Endothelial cell of umbilical vein (primary cell): ENCODE data around the gene DHRS11. TPM values are rescaled to one million over a fixed set of nuclear protein-coding genes. Genes with fewer than 3 reads are reported as not detected.

ENCODE experiments used
- BruUV-seq: library from RNA; stranded (reverse); fragments of 400-500 nt; replicated peaks from 2 replicates; lab custom pipeline; 2021; lab: Mats Ljungman, UMichigan
- CTCF ChIA-PET: fragments of 300-600, 350-600 bp; sonication (Branson Sonifier 250); formaldehyde crosslinking; loops from one replicate; lab custom pipeline; 2021; ENCODE audit warnings: antibody characterized with exemption, inconsistent platforms; lab: Charles Lee
- POLR2A ChIA-PET: fragments of 300-600, 350-600 bp; sonication (Branson Sonifier 250); formaldehyde crosslinking; loops from one replicate; lab custom pipeline; 2021; ENCODE audit warnings: antibody characterized with exemption, inconsistent platforms; lab: Charles Lee
- DNase-seq: peaks from one replicate; pipeline ENCODE4 v3.0.0-alpha.2; 2011; ENCODE audit warnings: low read depth, low spot score
- FAIRE-seq: peaks from 2 replicates; lab custom pipeline; 2011; peaks lifted over from hg19 to GRCh38; lab: Jason Lieb, UNC
- H2AFZ ChIP-seq: 2 replicates; pipeline ENCODE4 v1.6.0; 2012; ENCODE audit warnings: low read depth, low read length, control low read depth, inconsistent platforms
- H3K27ac ChIP-seq: 2 replicates; pipeline ENCODE4 v1.5.1; 2011; ENCODE audit warnings: low read depth, mild to moderate bottlenecking, control low read depth, low read length, moderate library complexity; ENCODE audit not compliant: insufficient read depth
- H3K27me3 ChIP-seq, 2 experiments: 2 replicates each; pipeline versions ENCODE4 v1.6.0 to v1.6.1; 2011; ENCODE audit warnings: low read length in 2 of 2, mixed read lengths in 1 of 2; ENCODE audit not compliant: control insufficient read depth in 2 of 2, insufficient read depth in 2 of 2
- H3K36me3 ChIP-seq, 2 experiments: 2 replicates in 1 of 2; 3 replicates in 1 of 2; pipeline ENCODE4 v1.5.1; 2011; ENCODE audit warnings: low read length in 2 of 2, mild to moderate bottlenecking in 1 of 2, moderate library complexity in 1 of 2; ENCODE audit not compliant: control insufficient read depth in 2 of 2, insufficient read depth in 2 of 2; ENCODE audit errors: extremely low read depth in 1 of 2
- H3K4me1 ChIP-seq: 3 replicates; pipeline ENCODE4 v1.5.1; 2011; ENCODE audit warnings: mild to moderate bottlenecking, low read length; ENCODE audit not compliant: control insufficient read depth, insufficient read depth; ENCODE audit errors: extremely low read depth
- H3K4me2 ChIP-seq: 2 replicates; pipeline ENCODE4 v1.6.1; 2011; ENCODE audit warnings: low read length, control low read depth, mixed read lengths; ENCODE audit not compliant: insufficient read depth
- H3K4me3 ChIP-seq, 3 experiments: fragments of 200-600 bp in 1 of 3; sonication (generic), shearing (Covaris generic) in 1 of 3; replicated peaks in 1 of 3; 2 replicates each; pipeline ENCODE4 v1.5.1; 2011 to 2016; ENCODE audit warnings: control low read depth in 3 of 3, low read length in 3 of 3, mild to moderate bottlenecking in 2 of 3, inconsistent platforms in 1 of 3, low read depth in 1 of 3, moderate library complexity in 1 of 3; ENCODE audit not compliant: insufficient read depth in 1 of 3
- H3K79me2 ChIP-seq: 2 replicates; pipeline ENCODE4 v1.6.0; 2012; ENCODE audit warnings: low read length, inconsistent platforms; ENCODE audit not compliant: control insufficient read depth, insufficient read depth
- H3K9ac ChIP-seq: replicated peaks from 2 replicates; pipeline ENCODE3; 2011; ENCODE audit warnings: low read length, control low read depth; ENCODE audit not compliant: insufficient read depth; ENCODE audit errors: extremely low read depth
- H3K9me1 ChIP-seq: replicated peaks from 3 replicates; pipeline ENCODE4 v1.6.0; 2011; ENCODE audit warnings: mild to moderate bottlenecking, low read length; ENCODE audit not compliant: control insufficient read depth, insufficient read depth; ENCODE audit errors: extremely low read depth
- H3K9me3 ChIP-seq: replicated peaks from 2 replicates; pipeline ENCODE4 v1.5.1; 2012; ENCODE audit warnings: low read length, inconsistent platforms; ENCODE audit not compliant: control insufficient read depth, insufficient read depth
- H4K20me1 ChIP-seq: replicated peaks from 2 replicates; pipeline ENCODE3; 2011; ENCODE audit warnings: mild to moderate bottlenecking, low read length; ENCODE audit not compliant: control insufficient read depth, insufficient read depth; ENCODE audit errors: extremely low read depth
- CTCF ChIP-seq, 2 donors: IDR thresholded peaks; 1 replicate in 1 of 2; 2 replicates in 1 of 2; pipeline ENCODE4 v1.5.1; 2011; ENCODE audit warnings: low read length in 2 of 2, mild to moderate bottlenecking in 2 of 2, moderate library complexity in 2 of 2, control low read depth in 1 of 2, inconsistent platforms in 1 of 2, low read depth in 1 of 2; ENCODE audit not compliant: insufficient read depth in 1 of 2; ENCODE audit errors: extremely low read depth in 1 of 2
- FOS ChIP-seq: IDR thresholded peaks from 2 replicates; pipeline ENCODE4 v1.6.1; 2011; ENCODE audit warnings: mild to moderate bottlenecking, low read length, moderate library complexity, borderline replicate concordance; ENCODE audit not compliant: insufficient read depth
- GATA2 ChIP-seq: IDR thresholded peaks from 2 replicates; pipeline ENCODE4 v1.7.0; 2011; ENCODE audit warnings: low read depth, mild to moderate bottlenecking, moderate library complexity, mixed read lengths, low read length; ENCODE audit not compliant: insufficient read length, insufficient read depth
- JUN ChIP-seq: IDR thresholded peaks from 2 replicates; pipeline ENCODE4 v1.6.1; 2011; ENCODE audit warnings: borderline replicate concordance, low read depth; ENCODE audit not compliant: insufficient read length, insufficient read depth
- MAX ChIP-seq: IDR thresholded peaks from 2 replicates; pipeline ENCODE4 v1.6.1; 2011; ENCODE audit not compliant: insufficient read depth, insufficient read length
- MYC ChIP-seq: IDR thresholded peaks from one replicate; pipeline ENCODE4 v1.6.1; 2011; ENCODE audit warnings: mild to moderate bottlenecking, low read depth, low read length
- POLR2A ChIP-seq: IDR thresholded peaks from 2 replicates; pipeline ENCODE4 v1.6.1; 2012; ENCODE audit warnings: low read depth, mild to moderate bottlenecking, control low read depth, low read length
- POLR2AphosphoS5 ChIP-seq: IDR thresholded peaks from 2 replicates; pipeline ENCODE4 v1.6.1; 2012; ENCODE audit warnings: low read depth, mild to moderate bottlenecking, control low read depth, low read length, moderate library complexity; ENCODE audit not compliant: insufficient read depth
- dilution Hi-C: fragments of 300-500 bp; cut with MboI; formaldehyde crosslinking; loops from one replicate; pipeline ENCODE4 v1.15.0; 2019; ENCODE audit warnings: low sequenced_read_pairs; ENCODE audit not compliant: extremely low pct_ligation_motif_present
- intact Hi-C: fragments of 100-400 bp; cut with micrococcal nuclease; formaldehyde crosslinking; loops from one replicate; pipeline ENCODE4 v1.10.0; 2022
- polyA plus RNA-seq, 4 experiments: library from polyadenylated mRNA; depleted of rRNA in 3 of 4; stranded (reverse) in 3 of 4; unstranded in 1 of 4; fragments of >200 nt; gene quantifications; 2 replicates each; pipeline versions ENCODE4 v1.2.1 to v1.2.3, GENCODE V29; 2011 to 2012; ENCODE audit warnings: missing spikeins in 1 of 4
- total RNA-seq: library from RNA; stranded (reverse); gene quantifications from 2 replicates; pipeline ENCODE4 v1.2.3, GENCODE V29; 2021

The DHRS11 gene
- total and polyA plus RNA-seq, 2 donors (not counting 3 experiments of a cell fraction or from before 2014, with no cell fraction given) = 9.8 to 15.7 TPM

GRCh38 chr17:36545465-36546417 lies 45.9 kb upstream of the DHRS11 start:
- DNase-seq (peak; percentile 96), FAIRE-seq (no peak)
- TSS peak; percentile 27 for BruUV-seq
- TF ChIP-seq FOS (no peak), POLR2AphosphoS5 (peak; percentile 81), MAX (peak; percentile 50), POLR2A (peak; percentile 13), CTCF (IDR thresholded peaks at IDR 0.05; ENCODE audit: extremely low read depth in 1 of 2, insufficient read depth in 1 of 2, low read depth in 1 of 2, low read length in 2 of 2) (peak in 1 of 2 donors; percentile 3), JUN (no peak), GATA2 (no peak), MYC (peak; percentile 48)
- ChIA-PET CTCF (interaction anchor here (1.0 to 4.2 kb wide), 3 partner anchors 10 to 56 kb away, joined by 3 to 31 read pairs (median 4); partner anchors contain the start of genes MRM1, MYO19 and PIGW), POLR2A (interaction anchor here (0.6 to 1.4 kb wide), 5 partner anchors 9 to 55 kb away, joined by 3 to 10 read pairs (median 5); partner anchors contain the start of genes MRM1, MYO19 and PIGW)
- Histone ChIP-seq H3K9ac (peak overlapping the region; percentile 75), H3K4me1 (peaks cover 20% of the 10 kb centered on the region), H4K20me1 (peaks cover 9% of the 10 kb centered on the region), H3K27me3 (no peaks in the 10 kb centered on the region), H3K27ac (peak overlapping the region; percentile 59), H3K4me3 (peak overlapping the region; percentile 11 to 99 (median 78)), H3K79me2 (peaks cover 56% of the 10 kb centered on the region), H3K9me1 (no peaks in the 10 kb centered on the region), H3K36me3 (no peaks in the 10 kb centered on the region), H2AFZ (no peak overlapping the region), H3K4me2 (peak overlapping the region; percentile 81), H3K9me3 (no peaks in the 10 kb centered on the region)
- intact Hi-C loops = loop anchor here (1.0 to 5.0 kb wide), 2 partner anchors 46 to 812 kb away; partner anchors contain the start of gene DHRS11
- dilution Hi-C loops = no loop called here
